ENCODE results near the gene PPP1R12C. TPM values are rescaled to one million over a fixed set of nuclear protein-coding genes. Genes with fewer than 3 reads are reported as not detected.
"Not testable (repeated sequence)": the region's sequence is repeated elsewhere in the genome, so short reads cannot be mapped to it uniquely, and the experiment has no call there.

The PPP1R12C gene
- total and polyA plus RNA-seq, 9 donors: 21.4 to 152 (median 110) TPM

- DNase-seq: no peak
- H3K27ac ChIP-seq: no peak overlapping the region
- 42 to 59% (median 59%) methylated on average over 4 of the region's 4 CpGs for WGBS, 3 donors
- H3K4me3 ChIP-seq: no peak overlapping the region
- H3K36me3 ChIP-seq: no peaks in the 10 kb centered on the region
- peaks cover 4% of the 10 kb centered on the region for H3K27me3 ChIP-seq
- H3K4me1 ChIP-seq (ENCODE audit: insufficient read depth): peaks cover 3% of the 10 kb centered on the region
- intact Hi-C loops (cut with DNase I): no loop called here
- no peak for TF ChIP-seq EP300 (IDR thresholded peaks at IDR 0.05)
- no peaks in the 10 kb centered on the region for H3K9me3 ChIP-seq
These were observed 41.0 kb upstream of the PPP1R12C start for GRCh38 chr19:55158423-55158822.

- no peak within 1 kb of the TSS for H3K4me3 ChIP-seq
- WGBS, 3 donors: 15 to 29% (median 27%) methylated on average over 38 to 39 of the region's 39 CpGs
- TF ChIP-seq POLR2A (IDR thresholded peaks at IDR 0.05) (no peak), CTCF (IDR thresholded peaks at IDR 0.05) (no peak), EP300 (IDR thresholded peaks at IDR 0.05) (no peak)
- intact Hi-C loops (cut with DNase I): no loop called here
- H3K9me3 ChIP-seq: no peaks in the 10 kb centered on the region
- no peaks in the 10 kb centered on the region for H3K36me3 ChIP-seq
- H3K27me3 ChIP-seq: peaks cover 4% of the 10 kb centered on the region
- no peak for DNase-seq
- no peak within 1 kb of the TSS for H3K27ac ChIP-seq
- H3K4me1 ChIP-seq (ENCODE audit: insufficient read depth): peaks cover 3% of the 10 kb centered on the region
These were observed 39.8 kb upstream of the PPP1R12C start, which contains the start of gene TNNI3 for GRCh38 chr19:55157064-55157908. TNNI3 (minus strand) TSS chr19:55157732; CDS start chr19:55157589, 143 bp downstream.

DNA sequence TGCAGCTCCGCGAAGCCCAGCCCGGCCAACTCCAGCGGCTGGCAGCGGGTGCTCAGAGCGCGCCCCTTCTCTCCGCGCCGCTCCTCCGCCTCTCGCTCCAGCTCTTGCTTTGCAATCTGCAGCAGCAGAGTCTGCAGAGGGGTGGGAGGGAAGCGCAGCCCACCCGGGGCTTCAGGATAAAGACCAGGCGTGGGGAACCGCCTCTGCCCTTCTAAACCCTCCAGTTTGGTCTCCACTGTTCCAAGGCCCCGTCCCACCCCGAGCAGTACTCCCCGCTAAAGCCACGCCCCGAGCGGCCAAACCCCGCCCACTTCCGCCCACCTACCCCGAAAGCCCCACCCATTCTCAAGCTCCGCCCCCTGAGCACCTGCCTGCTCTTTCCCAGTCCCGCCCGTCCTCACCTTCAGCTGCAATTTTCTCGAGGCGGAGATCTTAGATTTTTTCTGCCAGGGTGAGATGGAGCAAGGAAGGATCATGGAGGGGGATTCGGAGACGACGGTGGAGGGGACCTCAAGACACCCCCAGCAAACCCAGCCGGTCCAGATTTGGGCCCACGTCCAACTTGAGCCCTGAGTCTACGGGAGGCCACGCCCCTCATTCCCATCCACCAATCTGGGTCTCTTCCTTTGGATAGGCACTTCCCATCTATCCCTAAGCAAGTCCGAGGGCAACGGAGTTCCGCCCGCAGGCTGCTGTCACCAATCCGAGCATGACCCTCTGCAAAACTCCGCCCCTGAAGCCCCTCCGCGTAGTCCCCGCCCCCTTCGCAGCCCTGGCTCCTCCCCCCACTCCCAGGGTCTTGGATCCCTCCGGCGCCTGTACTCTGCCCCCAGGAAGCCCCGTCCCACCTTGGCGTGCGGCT is 39.0 kb upstream of the PPP1R12C start:
- 1 to 2% (median 2%) methylated on average over 44 to 52 of the region's 52 CpGs for WGBS, 3 donors
- TF ChIP-seq CTCF (IDR thresholded peaks at IDR 0.05): no peak
- TF ChIP-seq EP300 (IDR thresholded peaks at IDR 0.05): no peak
- no peak for TF ChIP-seq POLR2A (IDR thresholded peaks at IDR 0.05)
- H3K9me3 ChIP-seq: no peaks in the 10 kb centered on the region
- H3K27me3 ChIP-seq: peaks cover 4% of the 10 kb centered on the region
- no peak for DNase-seq
- no peaks in the 10 kb centered on the region for H3K36me3 ChIP-seq
- intact Hi-C loops (cut with DNase I): no loop called here
- H3K27ac ChIP-seq: no peak overlapping the region
- H3K4me3 ChIP-seq: no peak overlapping the region
- H3K4me1 ChIP-seq (ENCODE audit: insufficient read depth): peaks cover 3% of the 10 kb centered on the region

DNA sequence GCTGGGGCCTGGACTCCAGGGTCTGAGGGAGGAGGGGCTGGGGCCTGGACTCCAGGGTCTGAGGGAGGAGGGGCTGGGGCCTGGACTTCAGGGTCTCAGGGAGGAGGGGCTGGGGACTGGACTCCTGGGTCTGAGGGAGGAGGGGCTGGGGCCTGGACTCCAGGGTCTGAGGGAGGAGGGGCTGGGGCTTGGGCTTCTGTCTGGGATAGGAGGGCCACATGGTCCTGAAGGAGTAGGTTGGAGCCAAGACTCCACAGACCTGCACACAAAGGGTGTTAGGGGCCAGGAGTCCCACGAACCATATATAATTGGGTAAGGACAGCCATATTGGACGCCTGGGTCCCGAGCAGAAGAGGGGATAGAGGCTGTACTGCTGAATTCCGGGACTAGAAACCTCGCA is 38.3 kb upstream of the PPP1R12C start:
- H3K9me3 ChIP-seq; H3K4me3 ChIP-seq; H3K27me3 ChIP-seq; H3K36me3 ChIP-seq; DNase-seq; H3K4me1 ChIP-seq (ENCODE audit: insufficient read depth); H3K27ac ChIP-seq; intact Hi-C loops (cut with DNase I): not testable (repeated sequence)
- WGBS, 3 donors: 0 to 2% (median 1%) methylated on average over 1 to 5 of the region's 5 CpGs

DNA sequence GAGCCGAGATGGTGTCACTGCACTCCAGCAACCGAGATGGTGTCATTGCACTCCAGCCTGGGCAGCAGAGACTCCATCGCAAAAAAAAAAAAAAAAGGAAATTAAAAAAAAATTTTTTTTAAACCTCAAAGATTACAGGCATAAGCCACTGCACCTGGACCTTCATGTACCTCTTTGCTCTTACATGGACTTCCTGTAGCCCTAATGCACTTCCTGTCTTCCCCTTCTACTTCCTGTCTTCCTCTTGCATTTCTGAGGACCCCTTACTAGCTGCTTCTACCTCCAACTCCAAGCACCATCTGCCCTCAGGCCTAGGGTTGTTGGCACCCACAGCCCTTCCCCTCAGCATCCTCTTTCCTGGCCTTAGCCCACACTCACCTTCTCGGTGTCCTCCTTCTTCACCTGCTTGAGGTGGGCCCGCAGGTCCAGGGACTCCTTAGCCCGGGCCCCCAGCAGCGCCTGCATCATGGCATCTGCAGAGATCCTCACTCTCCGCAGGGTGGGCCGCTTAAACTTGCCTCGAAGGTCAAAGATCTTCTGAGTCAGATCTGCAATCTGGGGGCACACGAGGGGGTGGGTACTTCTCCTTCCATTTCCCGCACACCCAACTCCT is 36.3 kb upstream of the PPP1R12C start:
- intact Hi-C loops (cut with DNase I): no loop called here
- H3K27me3 ChIP-seq: no peaks in the 10 kb centered on the region
- no peak for DNase-seq
- H3K36me3 ChIP-seq: no peaks in the 10 kb centered on the region
- H3K4me1 ChIP-seq (ENCODE audit: insufficient read depth): no peaks in the 10 kb centered on the region
- H3K4me3 ChIP-seq: no peak overlapping the region
- no peak for TF ChIP-seq EP300 (IDR thresholded peaks at IDR 0.05)
- no peak for TF ChIP-seq POLR2A (IDR thresholded peaks at IDR 0.05)
- no peak for TF ChIP-seq CTCF (IDR thresholded peaks at IDR 0.05)
- WGBS, 3 donors: 77 to 83% (median 80%) methylated on average over 12 of the region's 12 CpGs
- H3K27ac ChIP-seq: no peak overlapping the region
- no peaks in the 10 kb centered on the region for H3K9me3 ChIP-seq
